Retinal pigment epithelial cell (primary cell): ENCODE measurements around the gene HNRNPA1.

Source experiments
- DNase-seq: peaks from one replicate; pipeline ENCODE4 v3.0.0-alpha.2; 2010; ENCODE audit warnings: low read depth
- H3K4me3 ChIP-seq: 2 replicates; pipeline ENCODE4 v1.5.1; 2011; ENCODE audit warnings: mild to moderate bottlenecking, low read length, control low read depth, moderate library complexity
- TF ChIP-seq, protein P1 (sequence below): conservative IDR thresholded peaks from 2 replicates; pipeline ENCODE4 v1.5.1; 2011; ENCODE audit warnings: low read depth, low read length, control low read depth, inconsistent platforms

The HNRNPA1 gene

DNA sequence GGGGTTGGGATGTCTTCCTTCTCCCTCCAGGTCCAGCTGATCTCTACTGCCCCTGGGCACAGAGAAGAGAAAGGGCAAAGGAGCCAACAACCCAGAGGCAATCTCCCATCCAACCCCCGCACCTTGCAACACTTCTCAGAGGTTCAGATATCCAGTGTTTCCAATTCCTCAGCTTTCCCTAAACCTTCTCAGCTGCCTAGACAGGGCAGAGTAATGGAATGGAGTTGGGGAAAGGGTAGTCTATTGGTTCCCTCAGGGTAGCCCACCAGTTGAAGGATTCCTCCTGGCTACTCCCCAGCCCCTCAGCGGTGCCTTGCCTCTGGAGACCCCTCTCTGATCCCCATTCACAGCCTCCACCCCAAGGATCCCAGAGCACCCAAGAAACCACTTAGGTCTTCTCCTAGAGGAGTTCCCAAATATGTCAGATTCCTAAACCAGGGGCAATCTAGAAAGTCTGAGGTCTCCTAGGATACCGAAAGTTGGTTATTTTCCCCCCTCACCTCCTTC is 19.8 kb downstream of the HNRNPA1 start:
- peak overlapping the region; percentile 38 for H3K4me3 ChIP-seq
- DNase-seq: no peak
- TF ChIP-seq, protein P1, sequence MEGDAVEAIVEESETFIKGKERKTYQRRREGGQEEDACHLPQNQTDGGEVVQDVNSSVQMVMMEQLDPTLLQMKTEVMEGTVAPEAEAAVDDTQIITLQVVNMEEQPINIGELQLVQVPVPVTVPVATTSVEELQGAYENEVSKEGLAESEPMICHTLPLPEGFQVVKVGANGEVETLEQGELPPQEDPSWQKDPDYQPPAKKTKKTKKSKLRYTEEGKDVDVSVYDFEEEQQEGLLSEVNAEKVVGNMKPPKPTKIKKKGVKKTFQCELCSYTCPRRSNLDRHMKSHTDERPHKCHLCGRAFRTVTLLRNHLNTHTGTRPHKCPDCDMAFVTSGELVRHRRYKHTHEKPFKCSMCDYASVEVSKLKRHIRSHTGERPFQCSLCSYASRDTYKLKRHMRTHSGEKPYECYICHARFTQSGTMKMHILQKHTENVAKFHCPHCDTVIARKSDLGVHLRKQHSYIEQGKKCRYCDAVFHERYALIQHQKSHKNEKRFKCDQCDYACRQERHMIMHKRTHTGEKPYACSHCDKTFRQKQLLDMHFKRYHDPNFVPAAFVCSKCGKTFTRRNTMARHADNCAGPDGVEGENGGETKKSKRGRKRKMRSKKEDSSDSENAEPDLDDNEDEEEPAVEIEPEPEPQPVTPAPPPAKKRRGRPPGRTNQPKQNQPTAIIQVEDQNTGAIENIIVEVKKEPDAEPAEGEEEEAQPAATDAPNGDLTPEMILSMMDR: no peak

DNA sequence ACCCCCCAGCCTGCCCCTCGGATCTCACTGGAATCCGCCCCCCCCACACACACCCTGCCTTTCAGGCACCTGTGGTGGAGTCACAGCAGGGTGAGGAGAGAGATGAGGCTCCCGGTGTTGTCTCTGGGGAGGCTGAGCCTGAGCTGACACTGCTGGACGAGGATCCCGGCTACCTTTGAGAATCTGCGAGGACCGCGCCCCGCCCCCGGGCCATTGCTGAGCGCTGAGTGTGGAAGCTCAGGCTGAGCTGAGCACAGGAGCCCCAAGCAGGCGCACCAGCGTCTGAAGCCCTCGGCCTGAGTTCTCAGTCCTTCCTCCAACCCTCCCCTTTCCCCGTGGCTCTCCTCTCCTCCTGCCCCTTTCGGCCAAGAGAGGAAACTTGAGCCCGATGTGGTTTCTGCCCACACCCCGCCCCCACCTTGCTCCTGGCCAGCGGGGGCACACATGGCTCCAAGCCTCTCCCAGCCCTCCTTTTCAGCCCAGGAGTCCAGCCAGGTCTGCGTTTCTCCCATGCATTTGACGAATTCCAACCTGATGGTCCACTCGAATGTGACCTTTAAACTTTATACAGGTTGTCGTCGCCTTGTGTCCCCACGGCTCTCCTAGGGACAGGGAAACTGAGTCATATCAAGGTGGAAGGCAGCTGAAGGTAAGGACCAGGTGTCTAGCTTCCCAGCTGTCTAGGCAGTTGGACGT is 20.4 kb downstream of the HNRNPA1 start, which contains the start of gene NFE2:
Gene NFE2, minus strand, starts transcription at position 284 of the 696 bp plus-strand sequence. CDS start 5,767 bp downstream, outside the sequence.
- DNase-seq: no peak
- TF ChIP-seq, protein P1: peak; percentile 15

DNA sequence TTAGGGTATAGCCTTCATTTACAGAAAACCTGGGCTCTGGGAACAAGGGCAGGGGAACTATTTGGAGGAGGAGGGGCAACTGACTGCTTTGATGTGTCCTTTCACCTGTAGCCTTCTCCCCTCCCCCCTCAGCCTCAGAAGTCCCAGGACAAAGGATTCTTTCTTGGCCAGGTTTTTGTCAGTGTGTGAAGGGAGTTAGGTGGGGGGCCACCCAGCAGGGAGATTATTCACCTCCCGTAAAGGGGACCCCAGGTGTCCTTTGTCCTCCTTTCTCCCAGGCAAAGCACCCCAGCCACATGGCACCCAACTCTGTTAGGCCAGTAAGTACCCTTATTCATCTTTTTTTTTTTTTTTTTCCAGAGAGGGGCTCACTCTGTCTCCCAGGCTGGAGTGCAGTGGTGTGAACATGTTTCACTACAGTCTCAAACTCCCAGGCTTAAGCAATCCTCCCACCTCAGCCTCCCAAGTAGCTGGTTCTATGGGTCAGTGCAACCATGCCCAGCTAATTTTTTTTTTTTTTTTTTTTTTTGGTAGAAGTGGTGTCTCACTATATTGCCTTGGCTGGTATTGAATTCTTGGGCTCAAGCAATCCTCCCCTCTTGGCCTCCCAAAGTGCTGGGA is 21.0 kb downstream of the HNRNPA1 start:
- H3K4me3 ChIP-seq: no peak overlapping the region
- DNase-seq: no peak
- TF ChIP-seq, protein P1: no peak

More for the DNA sequence above, 20.4 kb downstream of the HNRNPA1 start, which contains the start of gene NFE2:
- H3K4me3 ChIP-seq: peak within 1 kb of the TSS; percentile 38

GRCh38 chr12:54303640-54304039 is 23.1 kb downstream of the HNRNPA1 start:
- no peak for DNase-seq
- TF ChIP-seq, protein P1: no peak
- H3K4me3 ChIP-seq: no peak overlapping the region

- H3K4me3 ChIP-seq: no peak overlapping the region
- TF ChIP-seq, protein P1: no peak
Measured at GRCh38 chr12:54304187-54304810, 23.8 kb downstream of the HNRNPA1 start.

DNA sequence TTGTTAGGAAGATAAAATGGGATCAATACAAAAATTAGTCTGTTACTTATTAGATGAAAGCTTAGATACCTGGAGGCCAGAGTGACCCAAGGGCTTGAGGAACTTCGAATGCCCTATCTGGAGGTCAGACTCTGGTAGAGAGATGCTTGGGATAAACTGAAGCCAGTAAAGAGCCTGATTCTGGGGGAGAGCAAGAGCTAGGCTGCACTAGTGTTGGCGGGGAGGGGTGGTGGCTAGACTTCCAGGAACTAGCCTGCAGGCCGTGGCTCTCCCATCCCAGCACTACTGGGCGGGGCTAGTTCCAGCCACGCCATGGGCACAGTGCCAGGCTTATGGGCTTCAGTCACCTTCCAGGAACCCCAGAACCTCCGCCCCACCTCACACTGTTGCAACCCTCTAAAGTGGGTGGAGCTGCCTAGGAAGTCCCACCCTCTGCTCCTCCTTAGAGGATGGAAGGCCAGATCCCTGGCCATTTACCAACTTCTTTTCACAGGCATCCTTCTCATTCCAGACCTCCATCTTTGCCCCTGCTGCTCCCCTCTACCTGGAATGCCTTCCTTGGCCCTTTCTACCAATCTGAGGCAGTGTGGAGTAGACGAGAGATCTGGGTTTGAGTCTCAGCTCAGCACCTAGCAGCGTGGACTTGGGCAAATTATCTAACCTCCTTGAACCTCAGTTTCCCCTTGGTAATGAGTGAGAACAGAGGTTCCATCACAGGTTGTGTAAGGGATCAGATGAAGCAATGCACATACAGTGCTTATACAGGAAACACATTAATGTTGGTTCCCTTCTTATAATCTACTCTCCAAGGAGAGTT is 26.6 kb downstream of the HNRNPA1 start:
- TF ChIP-seq, protein P1: no peak
- DNase-seq: peak; percentile 46
- H3K4me3 ChIP-seq: no peak overlapping the region

More at GRCh38 chr12:54304187-54304810, 23.8 kb downstream of the HNRNPA1 start:
- DNase-seq: no peak
